SK-N-SH (cell line): ENCODE data around the gene ZER1. TPM values are rescaled to one million over a fixed set of nuclear protein-coding genes. Genes with fewer than 3 reads are reported as not detected.

Experiments
- CTCF ChIA-PET: fragments of 300-600, 350-600 bp; formaldehyde crosslinking; extraction: SDS; loops from one replicate; lab custom pipeline; 2021; lab: Yijun Ruan, JAX
- POLR2A ChIA-PET: fragments of 350-600 bp; sonication (Branson Sonifier 250); formaldehyde crosslinking; extraction: SDS; loops from one replicate; lab custom pipeline; 2020; ENCODE audit warnings: antibody characterized with exemption, inconsistent platforms; lab: Yijun Ruan, JAX
- DNase-seq: peaks from one replicate; pipeline ENCODE4 v3.0.0; 2012
- H2AFZ ChIP-seq: fragments of 200-600 bp; sonication (generic); 2 replicates; pipeline ENCODE4 v1.8.1; 2016; ENCODE audit warnings: antibody characterized with exemption, mild to moderate bottlenecking, low read depth
- H3F3A ChIP-seq: fragments of 200-600 bp; sonication (generic); replicated peaks from 2 replicates; pipeline ENCODE3; 2016; ENCODE audit warnings: antibody characterized with exemption, mild to moderate bottlenecking; ENCODE audit not compliant: insufficient read depth
- H3K27ac ChIP-seq, 2 experiments: fragments of 200-500 bp in 1 of 2; fragments of 200-600 bp in 1 of 2; sonication (Bioruptor generic) in 1 of 2; sonication (generic), shearing (Covaris generic) in 1 of 2; 2 replicates each; pipeline versions ENCODE4 v1.5.1 to v1.6.1; 2014 to 2016; ENCODE audit warnings: low read depth in 2 of 2, inconsistent platforms in 1 of 2, low read length in 1 of 2, mild to moderate bottlenecking in 1 of 2, mixed read lengths in 1 of 2
- H3K27me3 ChIP-seq: fragments of 200-600 bp; sonication (generic), shearing (Covaris generic); 2 replicates; pipeline ENCODE4 v1.6.1; 2016; ENCODE audit warnings: mixed run types; ENCODE audit not compliant: insufficient read depth
- H3K36me3 ChIP-seq, 2 experiments: fragments of 200-500 bp in 1 of 2; fragments of 200-600 bp in 1 of 2; sonication (Bioruptor generic) in 1 of 2; sonication (generic) in 1 of 2; replicated peaks in 1 of 2; 2 replicates each; pipeline versions ENCODE3 to v1.5.1; 2014 to 2016; ENCODE audit warnings: low read length in 1 of 2, mild to moderate bottlenecking in 1 of 2; ENCODE audit not compliant: insufficient read depth in 2 of 2, control insufficient read depth in 1 of 2
- H3K4me1 ChIP-seq, 2 experiments: fragments of 200-500 bp in 1 of 2; fragments of 200-600 bp in 1 of 2; sonication (Bioruptor generic) in 1 of 2; sonication (generic), shearing (Covaris generic) in 1 of 2; 2 replicates each; pipeline versions ENCODE4 v1.5.1 to v1.6.1; 2014 to 2016; ENCODE audit warnings: low read depth in 1 of 2, low read length in 1 of 2, mixed run types in 1 of 2; ENCODE audit not compliant: insufficient read depth in 2 of 2, control insufficient read depth in 1 of 2
- H3K4me2 ChIP-seq: fragments of 200-600 bp; sonication (generic), shearing (Covaris generic); 2 replicates; pipeline ENCODE4 v1.6.1; 2017; ENCODE audit warnings: mixed run types
- H3K4me3 ChIP-seq, 2 experiments: fragments of 200-500 bp in 1 of 2; fragments of 200-600 bp in 1 of 2; sonication (Bioruptor generic) in 1 of 2; sonication (generic), shearing (Covaris generic) in 1 of 2; 2 replicates each; pipeline versions ENCODE4 v1.5.1 to v1.8.1; 2014 to 2016; ENCODE audit warnings: low read depth in 2 of 2, inconsistent platforms in 1 of 2, low read length in 1 of 2, mild to moderate bottlenecking in 1 of 2, mixed read lengths in 1 of 2, moderate library complexity in 1 of 2
- H3K79me2 ChIP-seq: fragments of 200-600 bp; sonication (generic); 2 replicates; pipeline ENCODE4 v1.8.1; 2017; ENCODE audit warnings: mild to moderate bottlenecking; ENCODE audit not compliant: insufficient read depth
- H3K9ac ChIP-seq: fragments of 200-600 bp; sonication (generic); 2 replicates; pipeline ENCODE4 v1.6.1; 2017; ENCODE audit warnings: mixed run types
- H3K9me2 ChIP-seq: fragments of 200-600 bp; sonication (generic); 2 replicates; pipeline ENCODE4 v1.6.1; 2017; ENCODE audit warnings: mixed run types
- H3K9me3 ChIP-seq: fragments of 200-600 bp; sonication (generic); 2 replicates; pipeline ENCODE4 v1.6.1; 2017; ENCODE audit warnings: mixed run types, mild to moderate bottlenecking, moderate library complexity
- H4K20me1 ChIP-seq: fragments of 200-600 bp; sonication (generic); 2 replicates; pipeline ENCODE4 v1.6.1; 2017; ENCODE audit warnings: mild to moderate bottlenecking, mixed run types; ENCODE audit not compliant: insufficient read depth
- EP300 ChIP-seq, 2 experiments: IDR thresholded peaks; 2 replicates each; pipeline versions ENCODE4 v1.4.0 to v1.6.1; 2012; ENCODE audit warnings: borderline replicate concordance in 1 of 2, low read depth in 1 of 2, low read length in 1 of 2
- EZH2phosphoT487 ChIP-seq: fragments of 200-600 bp; sonication (generic); IDR thresholded peaks from 2 replicates; pipeline ENCODE4 v1.6.1; 2017; ENCODE audit warnings: low read depth, mixed run types, mild to moderate bottlenecking, antibody characterized with exemption, moderate library complexity, borderline replicate concordance
- FOSL2 ChIP-seq: IDR thresholded peaks from 2 replicates; pipeline ENCODE4 v1.4.0; 2012; ENCODE audit warnings: low read depth, mild to moderate bottlenecking, moderate library complexity, borderline replicate concordance
- JUND ChIP-seq: IDR thresholded peaks from 2 replicates; pipeline ENCODE4 v1.4.0; 2012
- MEF2A ChIP-seq: IDR thresholded peaks from 2 replicates; pipeline ENCODE4 v1.4.0; 2012; ENCODE audit warnings: low read depth, borderline replicate concordance
- MXI1 ChIP-seq: IDR thresholded peaks from 2 replicates; pipeline ENCODE4 v1.6.1; 2012; ENCODE audit warnings: mild to moderate bottlenecking, low read depth, low read length, improper control_type of control experiment
- PBX3 ChIP-seq: IDR thresholded peaks from 2 replicates; pipeline ENCODE4; 2012
- POLR2AphosphoS5 ChIP-seq: IDR thresholded peaks from 2 replicates; pipeline ENCODE4 v1.6.1; 2012; ENCODE audit warnings: low read depth, low read length
- RAD21 ChIP-seq: IDR thresholded peaks from 2 replicates; pipeline ENCODE4 v1.6.1; 2012; ENCODE audit warnings: mild to moderate bottlenecking, low read length
- REST ChIP-seq: IDR thresholded peaks from 2 replicates; pipeline ENCODE4 v1.6.1; 2012; ENCODE audit warnings: mild to moderate bottlenecking, low read depth, low read length, moderate library complexity
- RFX5 ChIP-seq: IDR thresholded peaks from 2 replicates; pipeline ENCODE4 v1.6.1; 2012; ENCODE audit warnings: mild to moderate bottlenecking, improper control_type of control experiment, low read length
- SMC3 ChIP-seq: IDR thresholded peaks from 2 replicates; pipeline ENCODE4 v1.6.1; 2012; ENCODE audit warnings: low read depth, low read length, improper control_type of control experiment
- TAF1 ChIP-seq: IDR thresholded peaks from 2 replicates; pipeline ENCODE4 v1.6.1; 2012; ENCODE audit warnings: low read depth, mild to moderate bottlenecking, low read length, moderate library complexity, borderline replicate concordance
- TCF12 ChIP-seq: IDR thresholded peaks from 2 replicates; pipeline ENCODE4 v1.4.0; 2012
- TEAD4 ChIP-seq: IDR thresholded peaks from 2 replicates; pipeline ENCODE4 v1.4.0; 2012; ENCODE audit warnings: mild to moderate bottlenecking, borderline replicate concordance; ENCODE audit not compliant: insufficient read depth
- USF1 ChIP-seq: IDR thresholded peaks from 2 replicates; pipeline ENCODE4 v1.4.0; 2012; ENCODE audit warnings: low read depth, borderline replicate concordance
- WGBS: methylation state at CpG from one replicate; pipeline ENCODE4 v1.1.6; 2017; ENCODE audit warnings: low lambda C conversion rate; 5-methylcytosine and 5-hydroxymethylcytosine counted together
- polyA plus RNA-seq, 3 experiments: library from polyadenylated mRNA; depleted of rRNA; stranded (reverse); fragments of >200 nt; gene quantifications; 2 replicates each; pipeline ENCODE4 v1.2.3, GENCODE V29; 2012
- TF ChIP-seq, protein P1 (sequence below): fragments of 150-350 bp; IDR thresholded peaks from 2 replicates; pipeline ENCODE4 v1.6.1; 2016; ENCODE audit warnings: mild to moderate bottlenecking, low read depth, low read length
- TF ChIP-seq, protein P2 (sequence below): fragments of 200-600 bp; sonication (generic); IDR thresholded peaks from 2 replicates; pipeline ENCODE4 v1.6.1; 2017; ENCODE audit warnings: antibody characterized with exemption, mild to moderate bottlenecking, moderate library complexity

ZER1 gene
- polyA plus RNA-seq, 1 of the 3 experiments (the other 2 are of a cell fraction) = 30.9 TPM

DNA sequence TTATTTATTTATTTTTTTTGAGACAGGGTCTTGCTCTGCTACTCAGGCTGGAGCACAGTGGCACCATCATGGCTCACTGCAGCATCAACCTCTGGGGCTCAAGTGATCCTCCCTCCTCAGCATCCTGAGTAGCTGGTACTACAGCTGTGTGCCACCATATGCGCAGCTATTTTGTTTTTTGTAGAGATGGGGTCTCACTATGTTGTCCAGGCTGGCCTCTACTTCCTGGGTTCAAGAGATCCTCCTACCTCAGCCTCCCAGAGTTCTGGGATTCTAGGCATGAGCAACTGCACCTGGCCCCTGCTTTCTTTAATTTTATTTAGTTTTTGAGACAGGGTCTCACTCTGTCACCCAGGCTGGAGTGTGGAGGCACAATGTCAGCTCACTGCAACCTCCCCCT, 28.3 kb downstream of the ZER1 start (continued):
- TF ChIP-seq REST (no peak), TCF12 (no peak), MXI1 (no peak), RAD21 (no peak)

GRCh38 chr9:128742401-128742800, 29.3 kb downstream of the ZER1 start:
- H3K4me3 ChIP-seq = no peak overlapping the region
- no peak for TF ChIP-seq RFX5
- no peak for TF ChIP-seq EZH2phosphoT487
- TF ChIP-seq POLR2AphosphoS5 = no peak
- no peak for TF ChIP-seq USF1
- TF ChIP-seq REST = no peak
- no peak for TF ChIP-seq SMC3
- no peak for TF ChIP-seq JUND
- TF ChIP-seq TAF1 = no peak
- no peak for TF ChIP-seq TCF12
- TF ChIP-seq TEAD4 = no peak
- TF ChIP-seq, protein P1, sequence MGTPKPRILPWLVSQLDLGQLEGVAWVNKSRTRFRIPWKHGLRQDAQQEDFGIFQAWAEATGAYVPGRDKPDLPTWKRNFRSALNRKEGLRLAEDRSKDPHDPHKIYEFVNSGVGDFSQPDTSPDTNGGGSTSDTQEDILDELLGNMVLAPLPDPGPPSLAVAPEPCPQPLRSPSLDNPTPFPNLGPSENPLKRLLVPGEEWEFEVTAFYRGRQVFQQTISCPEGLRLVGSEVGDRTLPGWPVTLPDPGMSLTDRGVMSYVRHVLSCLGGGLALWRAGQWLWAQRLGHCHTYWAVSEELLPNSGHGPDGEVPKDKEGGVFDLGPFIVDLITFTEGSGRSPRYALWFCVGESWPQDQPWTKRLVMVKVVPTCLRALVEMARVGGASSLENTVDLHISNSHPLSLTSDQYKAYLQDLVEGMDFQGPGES = no peak
- no peak for TF ChIP-seq FOSL2
- TF ChIP-seq, protein P2, sequence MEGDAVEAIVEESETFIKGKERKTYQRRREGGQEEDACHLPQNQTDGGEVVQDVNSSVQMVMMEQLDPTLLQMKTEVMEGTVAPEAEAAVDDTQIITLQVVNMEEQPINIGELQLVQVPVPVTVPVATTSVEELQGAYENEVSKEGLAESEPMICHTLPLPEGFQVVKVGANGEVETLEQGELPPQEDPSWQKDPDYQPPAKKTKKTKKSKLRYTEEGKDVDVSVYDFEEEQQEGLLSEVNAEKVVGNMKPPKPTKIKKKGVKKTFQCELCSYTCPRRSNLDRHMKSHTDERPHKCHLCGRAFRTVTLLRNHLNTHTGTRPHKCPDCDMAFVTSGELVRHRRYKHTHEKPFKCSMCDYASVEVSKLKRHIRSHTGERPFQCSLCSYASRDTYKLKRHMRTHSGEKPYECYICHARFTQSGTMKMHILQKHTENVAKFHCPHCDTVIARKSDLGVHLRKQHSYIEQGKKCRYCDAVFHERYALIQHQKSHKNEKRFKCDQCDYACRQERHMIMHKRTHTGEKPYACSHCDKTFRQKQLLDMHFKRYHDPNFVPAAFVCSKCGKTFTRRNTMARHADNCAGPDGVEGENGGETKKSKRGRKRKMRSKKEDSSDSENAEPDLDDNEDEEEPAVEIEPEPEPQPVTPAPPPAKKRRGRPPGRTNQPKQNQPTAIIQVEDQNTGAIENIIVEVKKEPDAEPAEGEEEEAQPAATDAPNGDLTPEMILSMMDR = no peak
- no peak for TF ChIP-seq RAD21
- no peak for TF ChIP-seq MEF2A
- TF ChIP-seq PBX3 = no peak
- no peak for TF ChIP-seq EP300 (IDR thresholded peaks at IDR 0.05; ENCODE audit: borderline replicate concordance in 1 of 2, low read depth in 1 of 2, low read length in 1 of 2)
- TF ChIP-seq, all 33 proteins: peak for 0
- Histone ChIP-seq H3K4me1 (no peaks in the 10 kb centered on the region), H3K4me2 (no peak overlapping the region), H3K9ac (no peak overlapping the region), H3K9me2 (no peaks in the 10 kb centered on the region), H3K27me3 (no peaks in the 10 kb centered on the region), H3K27ac (no peak overlapping the region), H3F3A (peaks cover 3% of the 10 kb centered on the region), H3K9me3 (no peaks in the 10 kb centered on the region), H3K79me2 (no peaks in the 10 kb centered on the region), H4K20me1 (no peaks in the 10 kb centered on the region), H3K36me3 (no peaks in the 10 kb centered on the region), H2AFZ (no peak overlapping the region)
- DNase-seq = no peak
- ChIA-PET CTCF (interaction anchor here (0.6 to 1.5 kb wide), 2 partner anchors 31 to 39 kb away, joined by 3 to 4 read pairs; no protein-coding TSS in a partner anchor), POLR2A (no interaction called here)
- WGBS = 87% methylated on average over 14 of the region's 20 CpGs
